Activated CD4-positive, alpha-beta memory T cell treated with anti-CD3 and anti-CD28 coated beads, Interleukin-2, amount 10 ng/mL, durations not matched to agents 7 days and 5 days (primary cell): ENCODE data around the gene WDR35. TPM values are rescaled to one million over a fixed set of nuclear protein-coding genes. Genes with fewer than 3 reads are reported as not detected.
"Not testable (repeated sequence)": the region's sequence is repeated elsewhere in the genome, so short reads cannot be mapped to it uniquely, and the experiment has no call there.

ENCODE experiments used
- CTCF ChIA-PET: fragments of 350-600 bp; sonication (Branson Sonifier 250); formaldehyde crosslinking; loops from one replicate; lab custom pipeline; 2021; ENCODE audit warnings: antibody characterized with exemption, inconsistent platforms; lab: Charles Lee
- POLR2A ChIA-PET: fragments of 350-600 bp; sonication (Branson Sonifier 250); formaldehyde crosslinking; loops from one replicate; lab custom pipeline; 2021; ENCODE audit warnings: antibody characterized with exemption; lab: Charles Lee
- DNase-seq: peaks from one replicate; pipeline ENCODE4 v3.0.0-alpha.2; 2020
- H3K27ac Mint-ChIP-seq: one replicate; pipeline ENCODE4 v1.8.0; 2021; ENCODE audit warnings: mild to moderate bottlenecking, mixed read lengths
- H3K27me3 Mint-ChIP-seq: one replicate; pipeline ENCODE4 v1.8.0; 2021; ENCODE audit warnings: mixed read lengths
- H3K36me3 Mint-ChIP-seq: one replicate; pipeline ENCODE4 v1.8.0; 2021; ENCODE audit warnings: low read depth, mixed read lengths
- H3K4me1 Mint-ChIP-seq: one replicate; pipeline ENCODE4 v1.8.0; 2021; ENCODE audit warnings: mixed read lengths
- H3K4me3 Mint-ChIP-seq: one replicate; pipeline ENCODE4 v1.8.0; 2021; ENCODE audit warnings: mild to moderate bottlenecking, mixed read lengths
- H3K9me3 Mint-ChIP-seq: one replicate; pipeline ENCODE4 v1.8.0; 2021; ENCODE audit warnings: mixed read lengths
- total RNA-seq, 2 experiments: library from RNA; stranded (reverse); gene quantifications; one replicate each; pipeline ENCODE4 v1.2.3, GENCODE V29; 2021

WDR35 gene
- total RNA-seq, 2 experiments from 2014 or later: 4.5 to 4.7 TPM

GRCh38 chr2:19882286-19882685 lies 107.6 kb downstream of the WDR35 start:
- Mint-ChIP-seq H3K4me3 (no peak overlapping the region), H3K9me3 (no peaks in the 10 kb centered on the region), H3K27ac (no peak overlapping the region), H3K36me3 (peaks cover 4% of the 10 kb centered on the region), H3K4me1 (no peaks in the 10 kb centered on the region), H3K27me3 (no peaks in the 10 kb centered on the region)
- DNase-seq: no peak
- ChIA-PET POLR2A (no interaction called here), CTCF (no interaction called here)

- POLR2A ChIA-PET: no interaction called here
These were observed 108.0 kb downstream of the WDR35 start for GRCh38 chr2:19881908-19882265.

GRCh38 chr2:19881221-19881907 lies 108.5 kb downstream of the WDR35 start:
- no peaks in the 10 kb centered on the region for H3K4me1 Mint-ChIP-seq
- ChIA-PET POLR2A (interaction anchor here (1.0 kb wide), 1 partner anchor 18 kb away, joined by 3 read pairs; no protein-coding TSS in a partner anchor), CTCF (no interaction called here)
- peaks cover 6% of the 10 kb centered on the region for H3K36me3 Mint-ChIP-seq
- DNase-seq: peak; percentile 9
- no peak overlapping the region for H3K4me3 Mint-ChIP-seq
- H3K9me3 Mint-ChIP-seq: no peaks in the 10 kb centered on the region
- H3K27ac Mint-ChIP-seq: no peak overlapping the region
- no peaks in the 10 kb centered on the region for H3K27me3 Mint-ChIP-seq

More at GRCh38 chr2:19881908-19882265, 108.0 kb downstream of the WDR35 start:
- Mint-ChIP-seq H3K27me3 (no peaks in the 10 kb centered on the region), H3K9me3 (no peaks in the 10 kb centered on the region), H3K4me3 (no peak overlapping the region), H3K36me3 (peaks cover 4% of the 10 kb centered on the region), H3K4me1 (no peaks in the 10 kb centered on the region), H3K27ac (no peak overlapping the region)
- CTCF ChIA-PET: no interaction called here
- no peak for DNase-seq

- CTCF ChIA-PET, DNase-seq, H3K36me3 Mint-ChIP-seq, H3K4me3 Mint-ChIP-seq, H3K27ac Mint-ChIP-seq, H3K4me1 Mint-ChIP-seq, H3K9me3 Mint-ChIP-seq, H3K27me3 Mint-ChIP-seq: not testable (repeated sequence)
- POLR2A ChIA-PET: interaction anchor here (1.0 kb wide), 1 partner anchor 20 kb away, joined by 3 read pairs; no protein-coding TSS in a partner anchor
These were observed 109.7 kb downstream of the WDR35 start for GRCh38 chr2:19880191-19880590.

GRCh38 chr2:19879120-19879519 lies 110.8 kb downstream of the WDR35 start:
- CTCF ChIA-PET: no interaction called here
- Mint-ChIP-seq H3K4me3 (no peak overlapping the region), H3K27ac (no peak overlapping the region), H3K36me3 (peaks cover 6% of the 10 kb centered on the region), H3K9me3 (no peaks in the 10 kb centered on the region), H3K27me3 (no peaks in the 10 kb centered on the region), H3K4me1 (no peaks in the 10 kb centered on the region)
- no peak for DNase-seq
- POLR2A ChIA-PET: no interaction called here

GRCh38 chr2:19878268-19879046 lies 111.4 kb downstream of the WDR35 start:
- CTCF ChIA-PET: no interaction called here
- no peaks in the 10 kb centered on the region for H3K27me3 Mint-ChIP-seq
- POLR2A ChIA-PET: no interaction called here
- no peak for DNase-seq
- no peaks in the 10 kb centered on the region for H3K9me3 Mint-ChIP-seq
- H3K4me1 Mint-ChIP-seq: no peaks in the 10 kb centered on the region
- no peak overlapping the region for H3K4me3 Mint-ChIP-seq
- H3K36me3 Mint-ChIP-seq: peaks cover 6% of the 10 kb centered on the region
- no peak overlapping the region for H3K27ac Mint-ChIP-seq

- H3K4me3 Mint-ChIP-seq: no peak overlapping the region
- H3K27ac Mint-ChIP-seq: no peak overlapping the region
- ChIA-PET CTCF (interaction anchor here (0.6 to 0.7 kb wide), 2 partner anchors 8 to 575 kb away, joined by 3 read pairs; no protein-coding TSS in a partner anchor), POLR2A (interaction anchor here (1.6 kb wide), 1 partner anchor 25 kb away, joined by 4 read pairs; the partner anchor contains the start of gene TTC32)
- H3K36me3 Mint-ChIP-seq: peaks cover 6% of the 10 kb centered on the region
- no peaks in the 10 kb centered on the region for H3K4me1 Mint-ChIP-seq
- H3K27me3 Mint-ChIP-seq: no peaks in the 10 kb centered on the region
- no peak for DNase-seq
- no peaks in the 10 kb centered on the region for H3K9me3 Mint-ChIP-seq
These were observed 113.2 kb downstream of the WDR35 start for GRCh38 chr2:19876751-19877150.

GRCh38 chr2:19875280-19875679 lies 114.6 kb downstream of the WDR35 start:
- H3K27ac Mint-ChIP-seq: no peak overlapping the region
- POLR2A ChIA-PET: interaction anchor here (1.3 to 1.6 kb wide), 2 partner anchors 26 to 528 kb away, joined by 3 to 4 read pairs; partner anchors contain the start of gene TTC32
- no peak for DNase-seq

GRCh38 chr2:19874726-19875125 lies 115.2 kb downstream of the WDR35 start:
- Mint-ChIP-seq H3K4me3 (no peak overlapping the region), H3K27ac (no peak overlapping the region), H3K9me3 (no peaks in the 10 kb centered on the region), H3K27me3 (no peaks in the 10 kb centered on the region), H3K4me1 (peaks cover 1% of the 10 kb centered on the region), H3K36me3 (peaks cover 6% of the 10 kb centered on the region)
- ChIA-PET CTCF (no interaction called here), POLR2A (interaction anchor here (1.3 kb wide), 1 partner anchor 527 kb away, joined by 3 read pairs; no protein-coding TSS in a partner anchor)
- DNase-seq: no peak

More at GRCh38 chr2:19875280-19875679, 114.6 kb downstream of the WDR35 start:
- H3K4me1 Mint-ChIP-seq: no peaks in the 10 kb centered on the region
- H3K36me3 Mint-ChIP-seq: peaks cover 6% of the 10 kb centered on the region
- H3K9me3 Mint-ChIP-seq: no peaks in the 10 kb centered on the region
- H3K27me3 Mint-ChIP-seq: no peaks in the 10 kb centered on the region
- CTCF ChIA-PET: no interaction called here
- H3K4me3 Mint-ChIP-seq: no peak overlapping the region

GRCh38 chr2:19873014-19873413 lies 116.9 kb downstream of the WDR35 start:
- Mint-ChIP-seq H3K36me3 (peaks cover 2% of the 10 kb centered on the region), H3K4me3 (no peak overlapping the region), H3K27me3 (no peaks in the 10 kb centered on the region), H3K27ac (no peak overlapping the region), H3K4me1 (peaks cover 15% of the 10 kb centered on the region), H3K9me3 (no peaks in the 10 kb centered on the region)
- CTCF ChIA-PET: interaction anchor here (0.6 kb wide), 1 partner anchor 11 kb away, joined by 3 read pairs; no protein-coding TSS in a partner anchor
- DNase-seq: no peak
- POLR2A ChIA-PET: no interaction called here

- DNase-seq: no peak
- H3K36me3 Mint-ChIP-seq: peaks cover 2% of the 10 kb centered on the region
- ChIA-PET POLR2A (no interaction called here), CTCF (interaction anchor here (0.6 kb wide), 1 partner anchor 10 kb away, joined by 3 read pairs; no protein-coding TSS in a partner anchor)
- H3K27ac Mint-ChIP-seq: no peak overlapping the region
- no peaks in the 10 kb centered on the region for H3K9me3 Mint-ChIP-seq
- peaks cover 17% of the 10 kb centered on the region for H3K4me1 Mint-ChIP-seq
- H3K27me3 Mint-ChIP-seq: no peaks in the 10 kb centered on the region
- H3K4me3 Mint-ChIP-seq: no peak overlapping the region
These were observed 117.6 kb downstream of the WDR35 start for GRCh38 chr2:19872302-19872701.

GRCh38 chr2:19871836-19872235 lies 118.1 kb downstream of the WDR35 start:
- CTCF ChIA-PET: no interaction called here
- no peak for DNase-seq
- no peak overlapping the region for H3K4me3 Mint-ChIP-seq
- no peaks in the 10 kb centered on the region for H3K27me3 Mint-ChIP-seq
- H3K27ac Mint-ChIP-seq: no peak overlapping the region
- H3K4me1 Mint-ChIP-seq: peaks cover 17% of the 10 kb centered on the region
- H3K9me3 Mint-ChIP-seq: no peaks in the 10 kb centered on the region
- H3K36me3 Mint-ChIP-seq: peaks cover 2% of the 10 kb centered on the region
- POLR2A ChIA-PET: no interaction called here

GRCh38 chr2:19870792-19871191 lies 119.1 kb downstream of the WDR35 start:
- POLR2A ChIA-PET: interaction anchor here (3.6 kb wide), 1 partner anchor 29 kb away, joined by 21 read pairs; no protein-coding TSS in a partner anchor
- Mint-ChIP-seq H3K4me1 (peaks cover 17% of the 10 kb centered on the region), H3K27ac (no peak overlapping the region), H3K36me3 (no peaks in the 10 kb centered on the region), H3K27me3 (no peaks in the 10 kb centered on the region), H3K9me3 (no peaks in the 10 kb centered on the region), H3K4me3 (no peak overlapping the region)
- DNase-seq: no peak
- CTCF ChIA-PET: no interaction called here
